Mesothelial cell of epicardium (in vitro differentiated cells): ENCODE results near the gene TAPBP. TPM values are rescaled to one million over a fixed set of nuclear protein-coding genes. Genes with fewer than 3 reads are reported as not detected.

ENCODE experiments used
- DNase-seq, 2 experiments: peaks; one replicate each; pipeline ENCODE4 v3.0.0; 2021; ENCODE audit warnings: low spot score in 2 of 2; ENCODE audit not compliant: unreplicated experiment in 2 of 2
- H3K27ac Mint-ChIP-seq: 2 replicates; pipeline ENCODE4 v1.8.0; 2021; ENCODE audit warnings: mixed read lengths
- H3K27me3 Mint-ChIP-seq: 2 replicates; pipeline ENCODE4 v1.8.0; 2021; ENCODE audit warnings: low read depth, mixed read lengths
- H3K36me3 Mint-ChIP-seq: 2 replicates; pipeline ENCODE4 v1.8.0; 2021; ENCODE audit warnings: mixed read lengths
- H3K4me1 Mint-ChIP-seq: 2 replicates; pipeline ENCODE4 v1.8.0; 2021; ENCODE audit warnings: mixed read lengths
- H3K4me3 Mint-ChIP-seq: 2 replicates; pipeline ENCODE4 v1.8.0; 2021; ENCODE audit warnings: mild to moderate bottlenecking, moderate library complexity, mixed read lengths
- H3K9me3 Mint-ChIP-seq: 2 replicates; pipeline ENCODE4 v1.8.0; 2021; ENCODE audit warnings: mixed read lengths
- total RNA-seq: library from RNA; stranded (reverse); gene quantifications from 3 replicates; pipeline ENCODE4 v1.2.1, GENCODE V29; 2021
- TF ChIP-seq, protein P1 (sequence below): fragments of 200-600 bp; sonication (generic); IDR thresholded peaks from one replicate; pipeline ENCODE4 v1.5.0; 2021; ENCODE audit warnings: antibody characterized with exemption; ENCODE audit not compliant: unreplicated experiment

TAPBP gene
- total RNA-seq, 1 donor from 2014 or later: 68.3 TPM

DNA sequence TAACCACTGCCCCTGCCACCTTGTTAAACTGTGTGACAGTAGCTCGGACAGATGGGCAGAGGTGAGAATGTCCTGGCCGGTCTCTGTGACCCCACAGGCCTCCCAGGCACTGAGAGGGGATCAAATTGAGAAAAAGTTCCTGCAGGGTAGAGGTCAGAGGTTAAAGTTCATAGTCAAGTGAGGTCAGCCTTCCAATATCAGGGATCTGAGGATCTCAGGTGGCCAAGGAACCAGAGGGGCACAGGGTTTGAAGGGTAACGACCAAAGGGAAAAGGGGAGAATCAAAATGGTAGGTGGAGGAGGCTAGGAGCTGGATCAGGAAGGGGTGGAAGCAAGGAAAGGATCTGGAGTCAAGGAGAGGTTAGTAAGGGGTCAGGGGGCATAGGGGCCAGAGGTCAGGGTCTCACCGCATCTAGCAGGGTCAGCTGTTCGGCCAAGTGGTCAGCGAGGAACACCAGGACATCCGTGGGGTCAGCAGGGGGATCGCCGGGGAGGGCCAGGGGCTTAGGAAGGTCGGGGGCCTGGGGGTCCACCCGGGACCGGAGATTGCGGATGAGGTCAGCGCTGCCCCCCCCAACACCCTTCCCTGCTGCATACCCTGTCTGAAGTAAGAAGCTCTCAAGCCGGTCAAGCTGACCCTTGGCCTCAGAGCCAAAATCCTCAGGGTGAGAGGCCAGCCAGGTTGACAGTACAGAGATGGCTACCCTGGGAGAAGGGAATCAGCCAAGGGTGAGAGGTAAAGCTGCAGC is 18.1 kb downstream of the TAPBP start:
- Mint-ChIP-seq H3K4me3 (peak overlapping the region; percentile 99), H3K4me1 (peaks cover 25% of the 10 kb centered on the region), H3K36me3 (no peaks in the 10 kb centered on the region), H3K27me3 (no peaks in the 10 kb centered on the region), H3K27ac (no peak overlapping the region), H3K9me3 (no peaks in the 10 kb centered on the region)
- TF ChIP-seq, protein P1, sequence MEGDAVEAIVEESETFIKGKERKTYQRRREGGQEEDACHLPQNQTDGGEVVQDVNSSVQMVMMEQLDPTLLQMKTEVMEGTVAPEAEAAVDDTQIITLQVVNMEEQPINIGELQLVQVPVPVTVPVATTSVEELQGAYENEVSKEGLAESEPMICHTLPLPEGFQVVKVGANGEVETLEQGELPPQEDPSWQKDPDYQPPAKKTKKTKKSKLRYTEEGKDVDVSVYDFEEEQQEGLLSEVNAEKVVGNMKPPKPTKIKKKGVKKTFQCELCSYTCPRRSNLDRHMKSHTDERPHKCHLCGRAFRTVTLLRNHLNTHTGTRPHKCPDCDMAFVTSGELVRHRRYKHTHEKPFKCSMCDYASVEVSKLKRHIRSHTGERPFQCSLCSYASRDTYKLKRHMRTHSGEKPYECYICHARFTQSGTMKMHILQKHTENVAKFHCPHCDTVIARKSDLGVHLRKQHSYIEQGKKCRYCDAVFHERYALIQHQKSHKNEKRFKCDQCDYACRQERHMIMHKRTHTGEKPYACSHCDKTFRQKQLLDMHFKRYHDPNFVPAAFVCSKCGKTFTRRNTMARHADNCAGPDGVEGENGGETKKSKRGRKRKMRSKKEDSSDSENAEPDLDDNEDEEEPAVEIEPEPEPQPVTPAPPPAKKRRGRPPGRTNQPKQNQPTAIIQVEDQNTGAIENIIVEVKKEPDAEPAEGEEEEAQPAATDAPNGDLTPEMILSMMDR: no peak
- DNase-seq: no peak

DNA sequence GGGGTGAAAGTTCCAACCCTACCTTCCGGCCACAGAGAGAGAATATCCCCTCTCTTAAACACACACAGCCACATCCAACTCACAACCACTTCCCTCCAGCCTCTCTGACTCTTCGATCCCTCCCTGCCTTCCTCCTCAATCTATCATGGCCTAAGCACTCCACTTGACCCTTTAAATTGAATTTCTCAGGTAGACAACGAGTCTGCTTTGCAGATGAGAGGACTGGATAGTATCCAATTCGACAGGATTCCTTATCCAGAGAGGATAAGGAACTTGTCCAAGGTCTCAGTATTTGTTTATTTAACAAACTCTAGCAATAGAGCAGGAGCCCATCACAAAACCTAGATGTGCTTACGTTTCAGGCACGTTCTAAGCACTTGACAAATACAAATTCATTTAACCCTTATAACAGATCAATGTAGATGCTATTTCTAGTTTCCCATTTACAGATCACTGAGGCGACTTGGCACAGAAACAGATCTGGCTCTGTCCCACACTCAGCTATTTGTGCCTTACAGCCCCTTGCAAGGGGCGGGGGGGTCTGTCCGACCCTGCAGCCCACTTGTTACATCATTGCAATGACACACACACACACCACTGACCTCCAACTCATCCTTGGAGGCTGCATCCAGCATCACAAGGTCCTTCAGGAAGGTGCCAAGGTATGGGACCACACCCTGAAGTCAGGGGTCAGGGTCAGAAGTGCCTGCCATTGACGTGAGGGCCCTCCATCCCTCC is 19.6 kb downstream of the TAPBP start:
- DNase-seq: no peak
- TF ChIP-seq, protein P1: no peak
- Mint-ChIP-seq H3K9me3 (no peaks in the 10 kb centered on the region), H3K4me1 (peaks cover 28% of the 10 kb centered on the region), H3K4me3 (no peak overlapping the region), H3K27me3 (no peaks in the 10 kb centered on the region), H3K36me3 (no peaks in the 10 kb centered on the region), H3K27ac (peak overlapping the region; percentile 37)

DNA sequence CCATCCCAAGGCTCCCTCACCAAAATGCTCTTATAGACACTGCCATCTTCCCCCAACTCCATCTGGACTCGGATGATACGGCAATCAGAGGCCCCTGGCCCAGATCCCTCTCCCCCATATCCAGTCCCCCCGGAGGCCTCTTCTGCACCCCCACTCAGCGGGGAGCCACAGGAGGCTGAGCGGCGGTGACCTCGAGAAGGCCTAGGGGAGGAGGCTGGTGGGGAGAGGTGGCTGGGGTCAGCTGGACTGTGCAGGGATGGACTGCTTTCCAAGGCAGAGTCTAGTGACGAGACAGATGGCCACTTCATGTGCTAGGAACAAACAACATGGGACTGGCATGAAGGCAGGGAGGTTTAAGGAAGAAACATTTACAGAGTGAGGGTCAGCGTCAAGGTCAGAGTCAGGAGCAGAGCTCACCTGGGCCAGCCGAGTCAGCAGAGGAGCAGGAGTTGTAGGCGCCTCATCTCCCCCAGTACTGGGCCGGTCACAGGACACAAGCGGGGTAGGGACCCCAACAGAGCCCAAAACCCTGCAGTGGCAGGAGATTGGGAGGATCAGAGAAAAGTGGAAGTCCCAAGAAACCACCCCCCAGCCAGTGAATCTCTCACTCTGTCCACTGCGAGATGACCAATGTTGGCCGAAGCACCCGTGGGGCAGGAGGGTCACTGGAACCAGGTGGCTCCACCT is 20.7 kb downstream of the TAPBP start:
- peaks cover 34% of the 10 kb centered on the region for H3K4me1 Mint-ChIP-seq
- no peaks in the 10 kb centered on the region for H3K27me3 Mint-ChIP-seq
- TF ChIP-seq, protein P1: no peak
- DNase-seq: no peak
- H3K9me3 Mint-ChIP-seq: no peaks in the 10 kb centered on the region
- peaks cover 1% of the 10 kb centered on the region for H3K36me3 Mint-ChIP-seq
- H3K4me3 Mint-ChIP-seq: no peak overlapping the region
- no peak overlapping the region for H3K27ac Mint-ChIP-seq

DNA sequence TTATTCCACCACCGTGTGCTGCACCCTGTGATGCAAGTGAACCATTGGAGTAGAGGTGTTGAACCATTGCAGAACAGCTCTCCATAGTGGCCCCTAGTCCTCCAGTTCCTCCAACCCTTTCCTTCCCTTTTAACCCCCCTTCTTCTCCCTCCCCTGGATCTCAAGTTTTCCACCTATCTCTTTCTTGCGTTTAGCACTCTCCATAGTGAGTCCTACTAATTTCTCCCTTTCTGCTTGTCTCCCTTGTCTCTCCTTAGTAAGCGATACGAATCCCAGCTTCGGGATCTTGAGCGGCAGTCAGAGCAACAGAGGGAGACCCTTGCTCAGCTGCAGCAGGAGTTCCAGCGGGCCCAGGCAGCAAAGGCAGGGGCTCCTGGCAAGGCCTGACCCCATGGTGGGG is 23.4 kb downstream of the TAPBP start:
- Mint-ChIP-seq H3K27me3 (no peaks in the 10 kb centered on the region), H3K9me3 (no peaks in the 10 kb centered on the region), H3K4me3 (peak overlapping the region; percentile 99), H3K27ac (peak overlapping the region; percentile 99), H3K36me3 (peaks cover 10% of the 10 kb centered on the region), H3K4me1 (peaks cover 29% of the 10 kb centered on the region)
- TF ChIP-seq, protein P1: no peak
- no peak for DNase-seq

DNA sequence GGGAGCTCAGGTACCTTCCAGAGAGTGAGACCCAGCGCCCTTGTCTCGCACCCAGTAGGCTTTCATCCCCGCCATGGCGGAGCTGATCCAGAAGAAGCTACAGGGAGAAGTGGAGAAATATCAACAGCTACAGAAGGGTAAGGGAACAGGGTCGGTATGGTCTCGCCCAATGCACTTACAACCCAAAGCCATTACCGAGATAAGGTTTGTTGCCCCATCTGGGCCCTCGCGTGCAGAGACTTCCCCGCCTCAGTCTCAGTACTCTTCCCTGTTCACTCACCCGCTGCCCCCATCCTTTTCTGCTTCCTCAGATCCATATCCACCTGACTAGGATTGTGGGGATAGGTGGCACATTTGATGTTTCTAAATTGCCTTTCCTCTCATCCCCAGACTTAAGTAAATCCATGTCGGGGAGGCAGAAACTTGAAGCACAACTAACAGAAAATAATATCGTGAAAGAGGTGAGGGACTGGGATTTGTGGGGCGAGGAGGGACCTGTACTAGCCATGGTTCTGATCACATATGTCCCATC is 24.0 kb downstream of the TAPBP start:
- no peaks in the 10 kb centered on the region for H3K27me3 Mint-ChIP-seq
- DNase-seq: no peak
- peaks cover 29% of the 10 kb centered on the region for H3K4me1 Mint-ChIP-seq
- no peaks in the 10 kb centered on the region for H3K9me3 Mint-ChIP-seq
- TF ChIP-seq, protein P1: no peak
- H3K27ac Mint-ChIP-seq: peak overlapping the region; percentile 99
- H3K36me3 Mint-ChIP-seq: peaks cover 10% of the 10 kb centered on the region
- peak overlapping the region; percentile 99 for H3K4me3 Mint-ChIP-seq
